H9 (cell line): ENCODE measurements around the gene ANGPTL1. TPM values are rescaled to one million over a fixed set of nuclear protein-coding genes. Genes with fewer than 3 reads are reported as not detected.

ENCODE experiments used
- DNase-seq: peaks from one replicate; pipeline ENCODE4 v3.0.0-alpha.2; 2017
- H2AFZ ChIP-seq: one replicate; pipeline ENCODE4 v1.6.1; 2013; ENCODE audit warnings: mild to moderate bottlenecking, low read length, control low read depth, moderate library complexity
- H2AK5ac ChIP-seq: 2 replicates; pipeline ENCODE4 v1.6.1; 2013; ENCODE audit warnings: low read length, control low read depth, mixed read lengths; ENCODE audit not compliant: insufficient read length
- H2BK120ac ChIP-seq: one replicate; pipeline ENCODE4 v1.6.1; 2013; ENCODE audit warnings: low read depth, mild to moderate bottlenecking, low read length, control low read depth, inconsistent platforms; ENCODE audit not compliant: poor library complexity, severe bottlenecking
- H2BK12ac ChIP-seq: 2 replicates; pipeline ENCODE4 v1.6.1; 2013; ENCODE audit warnings: low read length, control low read depth, mixed read lengths, low read depth; ENCODE audit not compliant: insufficient read length
- H2BK15ac ChIP-seq: 2 replicates; pipeline ENCODE4 v1.6.1; 2013; ENCODE audit warnings: low read depth, low read length, control low read depth
- H2BK20ac ChIP-seq: one replicate; pipeline ENCODE4 v1.6.1; 2013; ENCODE audit warnings: low read depth, mild to moderate bottlenecking, low read length, control low read depth, inconsistent platforms; ENCODE audit not compliant: poor library complexity, severe bottlenecking
- H2BK5ac ChIP-seq: 2 replicates; pipeline ENCODE4 v1.6.1; 2013; ENCODE audit warnings: low read length, control low read depth, mixed read lengths; ENCODE audit not compliant: insufficient read length
- H3K14ac ChIP-seq: 2 replicates; pipeline ENCODE4 v1.6.1; 2013; ENCODE audit warnings: low read length, control low read depth; ENCODE audit not compliant: insufficient read depth
- H3K18ac ChIP-seq: 2 replicates; pipeline ENCODE4 v1.6.1; 2013; ENCODE audit warnings: low read depth, mild to moderate bottlenecking, mixed read lengths, low read length, control low read depth; ENCODE audit not compliant: insufficient read length
- H3K23ac ChIP-seq: 2 replicates; pipeline ENCODE4 v1.6.1; 2013; ENCODE audit warnings: low read length, control low read depth, mixed read lengths, low read depth; ENCODE audit not compliant: insufficient read length
- H3K23me2 ChIP-seq: 2 replicates; pipeline ENCODE4 v1.6.1; 2013; ENCODE audit warnings: low read depth, mild to moderate bottlenecking, mixed read lengths, low read length, control low read depth; ENCODE audit not compliant: insufficient read length, poor library complexity, severe bottlenecking
- H3K27ac ChIP-seq: 2 replicates; pipeline ENCODE4 v1.5.1; 2013; ENCODE audit warnings: low read length, control low read depth, mixed read lengths, low read depth; ENCODE audit not compliant: insufficient read length
- H3K27me3 ChIP-seq: 2 replicates; pipeline ENCODE4 v1.6.1; 2013; ENCODE audit warnings: low read length, control low read depth, inconsistent platforms; ENCODE audit not compliant: insufficient read depth
- H3K4ac ChIP-seq: 2 replicates; pipeline ENCODE4 v1.6.1; 2013; ENCODE audit warnings: low read depth, mild to moderate bottlenecking, control low read depth, inconsistent platforms, low read length, moderate library complexity
- H3K4me1 ChIP-seq: 2 replicates; pipeline ENCODE4 v1.6.1; 2013; ENCODE audit warnings: low read length, control low read depth, inconsistent platforms; ENCODE audit not compliant: insufficient read depth
- H3K4me2 ChIP-seq: 2 replicates; pipeline ENCODE4 v1.6.1; 2013; ENCODE audit warnings: low read length, control low read depth, mixed read lengths; ENCODE audit not compliant: insufficient read length, insufficient read depth
- H3K56ac ChIP-seq: 2 replicates; pipeline ENCODE4 v1.6.1; 2013; ENCODE audit warnings: low read depth, mild to moderate bottlenecking, mixed read lengths, low read length, control low read depth; ENCODE audit not compliant: insufficient read length
- H3K79me1 ChIP-seq: 2 replicates; pipeline ENCODE4 v1.6.1; 2013; ENCODE audit warnings: low read depth, mild to moderate bottlenecking, moderate library complexity, low read length, control low read depth, inconsistent platforms; ENCODE audit not compliant: insufficient read depth, poor library complexity, severe bottlenecking
- H3K79me2 ChIP-seq: 2 replicates; pipeline ENCODE4 v1.6.1; 2013; ENCODE audit warnings: low read length, control low read depth, inconsistent platforms; ENCODE audit not compliant: insufficient read depth
- H3K9ac ChIP-seq: 2 replicates; pipeline ENCODE4 v1.6.1; 2013; ENCODE audit warnings: low read length, control low read depth, mixed read lengths; ENCODE audit not compliant: insufficient read length; ENCODE audit errors: extremely low read depth
- H3K9me3 ChIP-seq: one replicate; pipeline ENCODE4 v1.6.1; 2013; ENCODE audit warnings: low read depth, low read length, inconsistent platforms; ENCODE audit not compliant: control insufficient read depth
- H3T11ph ChIP-seq: one replicate; pipeline ENCODE4 v1.6.1; 2013; ENCODE audit warnings: mild to moderate bottlenecking, low read length, control low read depth, inconsistent platforms
- H4K20me1 ChIP-seq: one replicate; pipeline ENCODE4 v1.6.1; 2013; ENCODE audit not compliant: control insufficient read depth, insufficient read length, insufficient read depth
- H4K5ac ChIP-seq: 2 replicates; pipeline ENCODE4 v1.6.1; 2013; ENCODE audit warnings: low read depth, mild to moderate bottlenecking, mixed read lengths, low read length, control low read depth; ENCODE audit not compliant: insufficient read length
- H4K8ac ChIP-seq: replicated peaks from 2 replicates; pipeline ENCODE4 v1.6.1; 2013; ENCODE audit warnings: low read length, control low read depth, mixed read lengths, low read depth; ENCODE audit not compliant: insufficient read length
- H4K91ac ChIP-seq: 2 replicates; pipeline ENCODE4 v1.6.1; 2013; ENCODE audit warnings: low read depth, mild to moderate bottlenecking, moderate library complexity, mixed read lengths, low read length, control low read depth; ENCODE audit not compliant: insufficient read length
- H3K27ac Mint-ChIP-seq, 3 experiments: 2 replicates in 2 of 3; 3 replicates in 1 of 3; pipeline ENCODE4 v1.8.0; 2020 to 2021; ENCODE audit warnings: mixed read lengths in 3 of 3, mild to moderate bottlenecking in 1 of 3, moderate library complexity in 1 of 3
- H3K27me3 Mint-ChIP-seq: 2 replicates; pipeline ENCODE4 v1.8.0; 2021; ENCODE audit warnings: low read depth, mild to moderate bottlenecking, moderate library complexity, mixed read lengths
- H3K36me3 Mint-ChIP-seq, 3 experiments: 2 replicates in 2 of 3; 3 replicates in 1 of 3; pipeline ENCODE4 v1.8.0; 2020 to 2021; ENCODE audit warnings: low read depth in 3 of 3, mixed read lengths in 3 of 3; ENCODE audit not compliant: insufficient read depth in 1 of 3
- H3K4me1 Mint-ChIP-seq, 2 experiments: 2 replicates each; pipeline ENCODE4 v1.8.0; 2020; ENCODE audit warnings: mixed read lengths in 2 of 2
- H3K4me3 Mint-ChIP-seq, 2 experiments: 2 replicates in 1 of 2; 3 replicates in 1 of 2; pipeline ENCODE4 v1.8.0; 2020 to 2021; ENCODE audit warnings: mild to moderate bottlenecking in 2 of 2, mixed read lengths in 2 of 2, moderate library complexity in 1 of 2
- H3K9me3 Mint-ChIP-seq, 2 experiments: 2 replicates in 1 of 2; 3 replicates in 1 of 2; pipeline ENCODE4 v1.8.0; 2020; ENCODE audit warnings: mild to moderate bottlenecking in 2 of 2, mixed read lengths in 2 of 2, moderate library complexity in 1 of 2
- total RNA-seq: library from RNA; stranded (reverse); gene quantifications from 2 replicates; pipeline ENCODE4 v1.2.1, GENCODE V29; 2021
- TF ChIP-seq, protein P1 (sequence below): fragments of 200-600 bp; sonication (generic); conservative IDR thresholded peaks from 3 replicates; pipeline ENCODE4 v1.8.0; 2021; ENCODE audit warnings: antibody characterized with exemption, mild to moderate bottlenecking

Gene ANGPTL1
- total RNA-seq, 1 experiment from 2014 or later, result not detected

DNA sequence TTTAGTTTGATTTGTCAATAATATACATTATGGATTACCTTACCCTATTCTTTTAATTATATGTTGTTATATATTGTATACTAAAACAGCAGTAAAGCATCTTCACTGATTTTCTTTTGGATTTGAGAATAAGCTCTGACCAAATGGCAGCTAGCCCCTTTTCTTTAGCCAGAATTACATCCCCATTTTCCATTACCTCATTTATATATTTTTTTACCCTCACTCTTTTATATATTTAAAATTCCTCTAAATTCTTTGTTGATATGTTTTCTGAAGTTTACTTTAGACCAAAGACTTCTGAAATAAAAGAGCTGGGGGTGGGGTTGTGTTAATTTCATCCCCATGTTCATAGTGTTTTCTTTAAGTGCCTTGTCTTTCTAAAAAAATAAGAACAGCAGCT, 24.6 kb downstream of the ANGPTL1 start:
- Histone ChIP-seq H3K79me1 (no peaks in the 10 kb centered on the region), H3K18ac (no peak overlapping the region), H3K23me2 (no peaks in the 10 kb centered on the region), H3K27ac (no peak overlapping the region), H3K9ac (no peak overlapping the region), H2BK12ac (no peak overlapping the region), H3K14ac (no peak overlapping the region), H4K20me1 (no peaks in the 10 kb centered on the region), H2AFZ (no peak overlapping the region), H4K5ac (no peak overlapping the region), H2BK5ac (no peak overlapping the region), H3K9me3 (no peaks in the 10 kb centered on the region), H2AK5ac (no peak overlapping the region), H2BK120ac (no peak overlapping the region), H2BK15ac (no peak overlapping the region), H3K56ac (no peak overlapping the region), H3K23ac (no peak overlapping the region), H3K79me2 (no peaks in the 10 kb centered on the region), H4K91ac (no peak overlapping the region), H2BK20ac (no peak overlapping the region), H3K4ac (no peak overlapping the region), H3K4me1 (no peaks in the 10 kb centered on the region), H3K4me2 (no peak overlapping the region), H3K27me3 (no peaks in the 10 kb centered on the region), H3T11ph (no peak overlapping the region), H4K8ac (no peak overlapping the region)
- DNase-seq, result no peak
- Mint-ChIP-seq H3K27me3 (no peaks in the 10 kb centered on the region), H3K36me3 (no peaks in the 10 kb centered on the region), H3K27ac (no peak overlapping the region), H3K4me1 (peaks cover 0 to 2% of the 10 kb centered on the region in 2 experiments; a peak in 1 of 4 replicates), H3K9me3 (no peaks in the 10 kb centered on the region), H3K4me3 (no peak overlapping the region)
- TF ChIP-seq, protein P1, sequence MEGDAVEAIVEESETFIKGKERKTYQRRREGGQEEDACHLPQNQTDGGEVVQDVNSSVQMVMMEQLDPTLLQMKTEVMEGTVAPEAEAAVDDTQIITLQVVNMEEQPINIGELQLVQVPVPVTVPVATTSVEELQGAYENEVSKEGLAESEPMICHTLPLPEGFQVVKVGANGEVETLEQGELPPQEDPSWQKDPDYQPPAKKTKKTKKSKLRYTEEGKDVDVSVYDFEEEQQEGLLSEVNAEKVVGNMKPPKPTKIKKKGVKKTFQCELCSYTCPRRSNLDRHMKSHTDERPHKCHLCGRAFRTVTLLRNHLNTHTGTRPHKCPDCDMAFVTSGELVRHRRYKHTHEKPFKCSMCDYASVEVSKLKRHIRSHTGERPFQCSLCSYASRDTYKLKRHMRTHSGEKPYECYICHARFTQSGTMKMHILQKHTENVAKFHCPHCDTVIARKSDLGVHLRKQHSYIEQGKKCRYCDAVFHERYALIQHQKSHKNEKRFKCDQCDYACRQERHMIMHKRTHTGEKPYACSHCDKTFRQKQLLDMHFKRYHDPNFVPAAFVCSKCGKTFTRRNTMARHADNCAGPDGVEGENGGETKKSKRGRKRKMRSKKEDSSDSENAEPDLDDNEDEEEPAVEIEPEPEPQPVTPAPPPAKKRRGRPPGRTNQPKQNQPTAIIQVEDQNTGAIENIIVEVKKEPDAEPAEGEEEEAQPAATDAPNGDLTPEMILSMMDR, result no peak
